H1 (cell line): ENCODE data around the gene DEPP1. TPM values are rescaled to one million over a fixed set of nuclear protein-coding genes. Genes with fewer than 3 reads are reported as not detected.

Experiments used
- BRCA1 ChIP-seq: IDR thresholded peaks from 2 replicates; pipeline ENCODE4 v1.6.1; 2012; ENCODE audit warnings: low read depth, low read length, improper control_type of control experiment
- CHD1 ChIP-seq: IDR thresholded peaks from 2 replicates; pipeline ENCODE4 v1.6.1; 2012; ENCODE audit warnings: low read depth, low read length, improper control_type of control experiment
- CHD2 ChIP-seq: IDR thresholded peaks from 2 replicates; pipeline ENCODE4 v1.6.1; 2012; ENCODE audit warnings: low read length, improper control_type of control experiment
- CREB1 ChIP-seq: IDR thresholded peaks from 2 replicates; pipeline ENCODE4 v1.6.1; 2012; ENCODE audit warnings: inconsistent platforms
- polyA plus RNA-seq, 7 experiments: library from polyadenylated mRNA; depleted of rRNA in 3 of 7; stranded (reverse) in 5 of 7; unstranded in 2 of 7; fragments of >200 nt in 5 of 7; fragments of 200-250 nt in 2 of 7; gene quantifications; 1 replicate in 5 of 7; 2 replicates in 1 of 7; 4 replicates in 1 of 7; pipeline versions ENCODE4 v1.2.1 to v1.2.3, GENCODE V29; 2011 to 2013; ENCODE audit warnings: missing spikeins in 2 of 7, mixed read lengths in 2 of 7
- total RNA-seq: library from RNA; stranded (reverse); fragmentation: NEBNext Ultra II Directional; extraction: Animal tissue kit (Norgen Biotek cat#: 25700); gene quantifications from 2 replicates; pipeline ENCODE4 v1.2.1, GENCODE V29; 2021

Gene DEPP1
- total and polyA plus RNA-seq, 2 of the 8 experiments (the other 6 are each of a cell fraction or from before 2014, with no cell fraction given): 0.67 to 4.5 TPM

- TF ChIP-seq CHD2 (no peak), CREB1 (no peak), CHD1 (no peak), BRCA1 (no peak)
These were observed 4.5 kb downstream of the DEPP1 start (continued) for GRCh38 chr10:44974082-44974627.
